ENCODE results near the gene TPM3.
A peak's percentile ranks its signal among the peaks of the same experiment; 100 is the strongest.
"Not testable (repeated sequence)": the region's sequence is repeated elsewhere in the genome, so short reads cannot be mapped to it uniquely, and the experiment has no call there.

The TPM3 gene

DNA sequence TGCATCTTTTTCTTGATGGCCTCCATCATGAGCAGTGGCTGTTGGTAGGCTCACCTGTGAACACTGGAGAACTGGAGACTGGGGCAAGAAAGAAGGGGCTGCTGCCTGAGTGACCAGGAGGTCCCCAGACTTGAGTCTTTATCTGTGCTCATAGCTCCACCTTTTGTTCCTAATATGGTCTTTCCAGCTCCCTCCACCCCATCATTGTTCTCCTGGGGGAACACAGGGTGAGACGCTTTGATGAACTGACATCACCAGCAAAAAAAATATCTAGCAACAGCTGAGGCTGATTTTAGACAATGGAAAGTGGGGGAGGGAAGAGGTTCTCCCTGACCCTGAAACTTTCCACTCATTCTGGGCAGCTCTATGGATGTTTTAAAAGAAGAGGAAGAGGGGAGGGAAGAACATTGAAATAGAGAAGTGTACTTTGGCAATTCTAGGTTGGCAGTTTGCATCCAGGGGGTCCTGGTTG, at the start of gene TPM3:
Gene TPM3 (minus strand): TSS at position 111 of the 472 bp plus-strand sequence. CDS start 82 bp downstream, at position 29.
- no peak for DNase-seq

DNA sequence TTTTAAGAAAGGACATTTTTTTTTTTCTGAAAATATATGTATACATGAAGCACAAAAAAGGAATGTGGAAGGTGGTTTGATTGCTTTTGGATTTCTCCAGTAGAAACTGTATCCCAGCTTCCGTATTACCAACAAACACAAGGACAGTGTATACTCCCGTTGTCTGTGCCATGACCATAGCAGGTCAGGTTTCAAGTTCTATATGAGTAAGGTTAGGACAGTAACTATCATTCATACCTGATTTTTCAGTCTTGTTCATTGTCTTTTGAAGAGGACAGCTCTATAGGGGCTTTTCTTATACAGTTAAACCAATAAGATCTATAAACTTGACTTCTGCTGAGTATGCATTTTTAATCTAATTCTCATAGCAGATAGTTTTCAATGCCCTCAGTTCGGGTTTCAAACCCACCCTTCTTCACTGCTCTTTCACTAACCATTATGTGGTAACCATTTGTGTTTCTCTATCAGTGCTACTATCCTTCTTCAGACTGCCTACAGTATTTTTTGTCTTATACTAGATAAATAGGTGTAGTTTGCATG, 48.5 kb upstream of the TPM3 start:
- no peak for DNase-seq

DNA sequence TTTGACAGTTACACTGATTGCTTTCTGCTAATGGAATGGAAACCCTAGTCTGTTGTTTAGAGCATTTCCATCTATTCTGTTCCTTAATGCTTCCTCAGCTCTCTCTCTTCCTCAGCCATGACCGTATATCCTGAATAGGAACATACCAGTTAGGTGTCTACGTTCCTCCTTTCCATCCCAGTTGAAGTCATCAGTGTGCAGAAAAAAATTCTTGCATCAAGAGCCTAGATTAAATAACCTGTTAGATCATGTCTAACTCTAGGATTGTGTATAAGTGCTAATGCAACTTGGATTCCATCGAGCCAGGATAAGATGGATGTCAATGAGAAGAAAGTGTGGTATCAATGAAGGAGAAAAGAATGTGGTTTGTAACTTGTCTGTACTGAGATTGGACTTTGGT, 47.6 kb upstream of the TPM3 start:
- DNase-seq: no peak

DNA sequence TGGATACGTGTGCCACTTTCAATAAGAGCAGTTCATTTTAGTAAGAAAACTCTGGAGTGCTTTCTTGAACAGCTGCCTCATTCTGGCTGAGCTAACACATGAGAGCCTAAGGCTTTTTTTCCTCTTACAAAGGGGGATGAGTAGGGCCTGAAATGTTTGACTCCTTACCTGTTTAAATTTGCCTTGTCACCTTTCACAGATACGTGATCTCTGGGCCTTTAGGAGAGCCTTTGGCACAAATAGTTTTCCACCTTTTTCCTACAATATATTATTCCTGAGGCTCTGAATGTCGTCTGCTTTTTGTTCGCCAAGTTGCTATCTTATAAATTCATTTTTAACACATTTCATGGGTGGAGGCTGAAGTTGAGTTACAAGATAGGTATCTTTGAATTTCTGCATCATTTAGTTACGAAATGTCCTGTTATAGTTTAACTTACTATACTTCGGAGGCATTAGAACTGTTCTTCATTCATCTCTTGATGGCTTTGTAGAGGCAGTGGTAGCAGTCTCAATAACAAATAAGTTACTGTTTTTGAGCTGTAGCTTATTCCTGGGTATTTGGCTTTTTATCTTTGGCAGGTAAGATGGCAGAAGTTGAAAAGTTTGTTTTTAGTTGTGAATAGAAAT, 46.1 kb upstream of the TPM3 start:
- DNase-seq: no peak

DNA sequence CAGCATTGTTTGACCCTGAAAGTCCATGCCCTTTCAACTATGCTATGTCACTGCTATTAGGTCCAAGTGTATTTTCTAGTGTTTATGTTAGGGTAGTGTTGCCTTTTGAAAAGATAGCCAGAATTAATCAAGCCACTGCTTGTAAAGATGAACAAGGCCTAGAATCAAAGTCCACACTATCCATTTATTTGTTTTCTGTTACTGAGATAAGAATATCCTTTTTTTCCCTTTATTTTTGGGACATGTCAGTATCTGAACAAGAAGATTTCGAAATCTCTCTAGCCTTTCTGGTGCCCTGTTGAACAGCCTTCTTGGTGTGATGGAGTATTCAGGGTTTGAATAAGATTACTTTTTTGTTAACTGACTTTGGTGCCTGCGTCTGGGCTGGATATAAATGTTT, 45.5 kb upstream of the TPM3 start:
- DNase-seq: no peak

DNA sequence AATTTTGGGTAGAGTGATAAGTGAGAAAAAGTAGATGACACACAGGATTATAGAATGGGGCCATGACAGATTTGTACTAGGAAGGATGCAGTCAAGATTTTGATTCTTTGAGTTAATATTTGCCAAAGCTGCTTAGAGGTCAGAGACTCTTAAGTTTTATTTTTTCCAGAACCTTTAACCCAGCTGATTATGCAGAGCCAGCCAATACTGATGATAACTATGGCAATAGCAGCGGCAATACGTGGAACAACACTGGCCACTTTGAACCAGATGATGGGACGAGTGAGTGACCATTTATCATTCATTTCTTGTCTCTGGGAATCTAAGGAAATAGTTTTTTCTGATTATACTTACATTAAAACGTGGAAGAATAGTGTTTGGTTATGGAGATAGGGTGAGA, 45.0 kb upstream of the TPM3 start:
- DNase-seq: no peak

GRCh38 chr1:154233127-154233526, 41.2 kb upstream of the TPM3 start:
- not testable (repeated sequence) for DNase-seq

- DNase-seq: not testable (repeated sequence)
Measured at GRCh38 chr1:154231112-154231511, 39.2 kb upstream of the TPM3 start.

DNA sequence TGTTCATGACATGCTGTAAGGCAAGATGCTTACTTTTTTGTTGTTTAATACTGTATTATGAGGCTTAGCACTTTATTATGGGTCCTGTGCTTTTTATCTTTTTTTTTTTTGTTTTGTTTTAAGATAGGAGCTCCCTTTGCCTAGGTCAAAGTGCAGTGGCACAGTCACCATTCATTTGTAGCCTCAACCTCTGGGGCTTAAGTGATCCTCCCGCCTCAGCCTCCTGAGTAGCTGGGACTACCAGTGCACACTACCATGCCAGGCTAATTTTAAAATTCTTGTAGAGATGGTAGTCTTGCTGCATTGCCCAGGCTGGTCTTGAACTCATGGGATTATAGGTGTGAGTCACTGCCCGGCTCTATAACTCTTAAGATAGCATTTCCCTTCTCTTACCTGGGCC, 33.5 kb upstream of the TPM3 start:
- DNase-seq: no peak

DNA sequence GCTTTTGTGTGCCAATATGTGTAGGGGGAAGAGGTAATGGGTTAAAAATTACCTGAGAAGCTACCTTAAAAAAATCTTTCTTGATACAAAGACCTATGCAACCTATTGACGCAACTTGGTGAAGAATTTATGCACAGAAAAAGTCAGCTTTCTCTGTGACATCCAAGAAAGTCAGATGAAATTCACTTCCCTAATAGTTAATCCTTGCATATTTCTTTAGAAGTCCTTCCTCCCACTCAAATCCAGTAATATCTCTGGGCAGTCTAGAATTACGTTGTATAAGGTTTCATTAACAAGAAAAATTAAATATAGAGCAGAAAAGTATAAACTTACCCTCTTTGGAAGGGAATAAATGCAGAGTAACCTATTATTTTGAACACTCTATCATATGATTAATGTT, 31.7 kb upstream of the TPM3 start:
- no peak for DNase-seq

DNA sequence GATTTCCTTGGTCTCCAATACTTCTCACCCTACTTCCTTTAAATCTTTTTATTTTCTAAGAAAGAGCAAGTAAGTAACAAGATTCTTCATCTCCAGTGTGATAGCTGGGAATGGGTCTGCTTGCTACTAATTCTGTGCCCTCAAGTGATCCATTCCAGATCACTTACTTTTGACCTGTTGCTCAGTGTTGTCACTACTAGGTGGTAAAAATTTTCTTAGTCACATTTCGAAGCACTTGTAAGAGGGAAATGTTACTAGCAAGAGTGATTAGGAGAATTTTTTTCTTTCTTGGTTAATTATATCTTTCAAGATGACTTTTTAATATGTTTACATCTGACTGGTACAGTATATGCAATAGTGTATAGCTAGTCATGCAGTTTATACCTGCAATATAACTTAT, 31.0 kb upstream of the TPM3 start:
- DNase-seq: no peak

GRCh38 chr1:154222518-154222917, 30.6 kb upstream of the TPM3 start:
- DNase-seq: no peak

GRCh38 chr1:154221278-154222001, 29.5 kb upstream of the TPM3 start:
- DNase-seq: peak; percentile 27

- no peak for DNase-seq
Measured at GRCh38 chr1:154220970-154221277, 29.0 kb upstream of the TPM3 start.

- DNase-seq: peak; percentile 97
Measured at GRCh38 chr1:154220071-154220969, 28.4 kb upstream of the TPM3 start, which contains the start of gene UBAP2L. TSS of gene UBAP2L (plus strand) at chr1:154220955. CDS start at chr1:154225124, 4,169 bp downstream.

DNA sequence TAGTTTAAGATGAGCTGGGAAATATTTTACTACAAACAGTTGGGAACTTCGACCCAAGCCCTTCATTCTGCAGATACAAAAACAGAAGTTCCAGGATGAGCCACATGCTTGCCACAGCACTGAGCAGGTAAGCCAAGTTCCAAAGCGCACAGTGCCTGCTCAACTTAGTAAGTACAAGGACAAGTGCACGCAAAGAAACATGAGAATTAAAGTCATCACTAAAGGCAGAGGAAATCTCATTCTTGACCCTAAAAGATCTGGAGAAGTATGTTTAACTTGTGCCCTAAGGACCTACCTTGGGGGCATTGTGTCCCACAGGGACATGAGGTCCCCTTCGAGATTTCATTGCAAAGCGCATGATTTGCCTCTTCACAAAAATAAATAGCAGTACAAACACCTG, 27.6 kb upstream of the TPM3 start:
- DNase-seq: no peak

GRCh38 chr1:154218545-154218944, 26.6 kb upstream of the TPM3 start:
- no peak for DNase-seq

DNA sequence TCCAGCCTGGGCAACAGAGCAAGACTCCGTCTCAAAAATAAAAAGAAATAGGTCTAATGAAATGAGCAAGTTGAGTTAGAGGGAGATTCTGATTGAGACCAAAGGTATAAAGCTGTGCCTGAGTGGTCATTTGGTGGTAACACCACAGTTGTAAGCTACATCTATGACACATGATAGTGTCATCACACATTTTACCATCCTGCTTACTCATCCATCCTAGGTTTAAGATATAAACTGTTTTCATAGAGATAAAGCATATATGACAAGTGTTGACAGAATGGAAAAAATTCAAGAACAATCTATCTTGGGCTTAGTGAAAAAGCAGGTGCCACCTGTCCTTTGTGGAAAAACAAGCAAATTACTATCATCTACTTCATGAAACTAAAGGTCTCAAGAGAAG, 21.4 kb upstream of the TPM3 start:
- no peak for DNase-seq

DNA sequence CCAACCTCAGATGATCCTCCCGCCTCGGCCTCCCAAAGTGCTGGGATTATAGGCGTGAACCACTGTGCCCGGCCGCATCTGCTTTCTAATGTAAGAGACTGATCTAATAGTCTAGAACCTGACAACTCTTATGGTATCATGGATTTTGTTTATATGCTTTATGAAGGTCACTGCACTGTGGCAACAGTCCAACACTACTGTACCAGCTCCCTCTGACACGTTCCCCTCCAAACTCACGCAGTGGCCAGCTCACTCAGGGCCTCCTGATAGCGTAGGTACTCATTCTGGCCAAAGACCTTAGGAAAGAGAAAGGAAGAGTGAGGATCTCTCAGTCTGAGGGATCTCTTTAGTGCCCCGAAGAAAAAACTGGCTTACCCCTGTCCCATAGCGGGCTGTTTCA, 20.2 kb upstream of the TPM3 start:
- DNase-seq: no peak

DNA sequence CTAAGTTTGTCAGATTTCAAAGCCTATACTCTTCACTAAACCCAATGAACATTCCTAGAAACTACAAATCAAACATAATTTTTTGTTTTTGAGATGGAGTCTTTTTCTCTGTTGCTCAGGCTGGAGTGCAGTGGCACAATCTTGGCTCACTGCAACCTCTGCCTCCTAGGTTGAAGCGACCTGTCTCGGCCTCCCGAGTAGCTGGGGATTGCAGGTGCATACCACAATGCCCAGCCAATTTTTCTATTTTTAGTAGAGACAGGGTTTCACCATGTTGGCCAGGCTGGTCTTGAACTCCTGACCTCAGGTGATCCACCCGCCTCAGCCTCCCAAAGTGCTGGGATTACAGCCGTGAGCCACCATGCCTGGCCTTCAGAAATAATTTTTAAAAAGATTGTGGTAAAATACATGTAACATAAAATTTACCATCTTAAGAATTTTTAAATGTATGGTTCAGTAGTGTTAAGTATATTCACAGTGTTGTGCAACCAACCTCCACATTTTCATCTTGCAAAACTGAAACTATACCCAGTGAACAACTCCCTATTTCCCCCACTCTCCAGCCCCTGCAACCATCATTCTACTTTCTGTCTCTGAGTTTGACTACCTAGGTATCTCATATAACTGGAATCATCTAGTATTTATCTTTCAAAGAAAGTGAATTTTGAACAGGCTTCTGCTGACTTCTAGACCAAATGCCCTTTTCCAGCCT, 16.9 kb upstream of the TPM3 start:
- no peak for DNase-seq

DNA sequence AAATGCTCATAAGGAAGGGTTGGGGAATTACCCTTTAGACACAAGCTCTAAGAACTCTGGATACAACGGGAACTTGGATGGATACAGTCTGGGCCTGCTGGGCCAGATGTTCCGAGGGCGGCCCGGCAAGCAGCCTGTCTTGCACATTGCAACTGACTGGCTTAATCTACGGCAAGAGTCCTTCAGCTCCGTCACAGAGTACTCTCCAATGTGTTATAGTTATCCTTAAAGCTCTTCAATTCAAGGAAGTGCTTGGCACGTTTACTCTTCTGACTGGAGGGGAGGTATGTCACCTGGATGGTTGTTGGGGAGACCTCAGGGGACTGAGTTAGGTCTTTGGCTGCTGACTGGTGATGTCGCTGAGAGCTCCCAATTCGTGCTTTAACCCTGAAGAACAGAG, 15.4 kb upstream of the TPM3 start:
- DNase-seq: no peak

DNA sequence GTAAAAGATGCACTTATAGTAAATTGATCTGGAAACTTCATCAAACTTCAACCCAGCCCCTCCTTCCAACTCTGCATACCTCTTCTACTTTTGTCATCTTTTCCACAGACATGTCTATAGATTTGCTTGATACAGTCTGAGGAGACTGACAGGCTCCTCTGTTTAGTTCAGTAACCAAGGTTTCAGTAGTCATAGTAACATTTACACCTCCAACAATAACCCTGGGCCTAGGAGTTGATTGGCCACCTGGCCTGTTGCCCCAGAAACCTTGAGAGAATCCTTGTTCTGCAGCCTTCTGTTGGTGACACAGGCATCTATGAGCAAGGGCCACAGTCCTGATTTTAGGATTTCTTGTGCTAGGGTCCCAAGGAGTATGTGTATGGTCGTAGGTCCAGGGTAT, 14.3 kb upstream of the TPM3 start, which contains the start of gene CFAP141:
Gene CFAP141 (minus strand): TSS at position 138 of the 400 bp plus-strand sequence. CDS start 26 bp downstream, at position 112.
- DNase-seq: no peak

DNA sequence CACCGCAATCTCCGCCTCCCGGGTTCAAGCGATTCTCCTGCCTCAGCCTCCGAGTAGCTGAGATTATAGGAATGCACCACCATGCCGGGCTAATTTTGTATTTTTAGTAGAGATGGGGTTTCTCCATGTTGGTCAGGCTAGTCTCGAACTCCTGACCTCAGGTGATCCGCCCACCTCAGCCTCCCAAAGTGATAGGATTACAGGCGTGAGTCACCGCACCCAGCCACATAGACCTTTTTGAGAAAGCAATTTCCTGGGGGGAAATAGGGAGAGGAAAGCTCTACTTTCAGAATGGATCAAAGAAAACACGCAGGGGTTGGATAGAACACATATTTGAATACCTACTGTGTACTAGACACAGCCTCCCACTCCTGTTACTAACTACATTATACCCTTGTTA, 13.9 kb upstream of the TPM3 start:
- not testable (repeated sequence) for DNase-seq

Data from T1000 (cell line).